ENCODE results near the gene RBP4.

The RBP4 gene

GRCh38 chr10:93554316-93554663 lies 46.7 kb downstream of the RBP4 start:
- CTCF ChIA-PET, result interaction anchor here (0.6 to 1.3 kb wide), 10 partner anchors 10 to 262 kb away, joined by 3 to 15 read pairs (median 5); no protein-coding TSS in a partner anchor
- TF ChIP-seq NFRKB (IDR thresholded peaks at IDR 0.05) (no peak), CTBP1 (IDR thresholded peaks at IDR 0.05; ENCODE audit: borderline replicate concordance) (no peak), TARDBP (IDR thresholded peaks at IDR 0.05) (no peak), ELF4 (IDR thresholded peaks at IDR 0.05) (no peak), HDGF (IDR thresholded peaks at IDR 0.05; ENCODE audit: borderline replicate concordance) (no peak), LEF1 (IDR thresholded peaks at IDR 0.05; ENCODE audit: borderline replicate concordance) (no peak), SP1 (IDR thresholded peaks at IDR 0.05) (no peak), BHLHE40 (IDR thresholded peaks at IDR 0.05; ENCODE audit: borderline replicate concordance) (no peak), FOXK2 (IDR thresholded peaks at IDR 0.05) (no peak), PKNOX1 (IDR thresholded peaks at IDR 0.05) (no peak), FOXA1 (IDR thresholded peaks at IDR 0.05) (no peak), FOXM1 (IDR thresholded peaks at IDR 0.05; ENCODE audit: borderline replicate concordance) (no peak), L3MBTL2 (conservative IDR thresholded peaks at IDR 0.05) (no peak), SUZ12 (IDR thresholded peaks at IDR 0.05) (no peak), ARNT (IDR thresholded peaks at IDR 0.05) (no peak), ZNF384 (IDR thresholded peaks at IDR 0.05) (no peak)
- DNase-seq (ENCODE audit: extremely low spot score), result no peak
- POLR2A ChIA-PET, result interaction anchor here (1.1 kb wide), 1 partner anchor 125 kb away, joined by 8 read pairs; no protein-coding TSS in a partner anchor

GRCh38 chr10:93553482-93554315 lies 47.3 kb downstream of the RBP4 start:
- POLR2A ChIA-PET, result interaction anchor here (1.1 kb wide), 1 partner anchor 126 kb away, joined by 8 read pairs; no protein-coding TSS in a partner anchor
- DNase-seq (ENCODE audit: extremely low spot score), result no peak
- TF ChIP-seq PKNOX1 (IDR thresholded peaks at IDR 0.05) (0 out of 2 replicates have a peak, but pooled peaks have one; percentile 21), FOXM1 (IDR thresholded peaks at IDR 0.05; ENCODE audit: borderline replicate concordance) (no peak)
- CTCF ChIA-PET, result interaction anchor here (0.6 to 1.3 kb wide), 4 partner anchors 10 to 127 kb away, joined by 3 to 15 read pairs (median 6); no protein-coding TSS in a partner anchor

- CTCF ChIA-PET, result no interaction called here
These were observed 48.3 kb downstream of the RBP4 start for GRCh38 chr10:93552780-93553179.

GRCh38 chr10:93550606-93551005 lies 50.4 kb downstream of the RBP4 start:
- TF ChIP-seq ARNT (IDR thresholded peaks at IDR 0.05) (no peak), SUZ12 (IDR thresholded peaks at IDR 0.05) (no peak), FOXA1 (IDR thresholded peaks at IDR 0.05) (no peak), ZNF384 (IDR thresholded peaks at IDR 0.05) (no peak), FOXM1 (IDR thresholded peaks at IDR 0.05; ENCODE audit: borderline replicate concordance) (no peak), FOXK2 (IDR thresholded peaks at IDR 0.05) (no peak), TARDBP (IDR thresholded peaks at IDR 0.05) (no peak), LEF1 (IDR thresholded peaks at IDR 0.05; ENCODE audit: borderline replicate concordance) (no peak), PKNOX1 (IDR thresholded peaks at IDR 0.05) (no peak), HDGF (IDR thresholded peaks at IDR 0.05; ENCODE audit: borderline replicate concordance) (no peak), NFRKB (IDR thresholded peaks at IDR 0.05) (no peak), SP1 (IDR thresholded peaks at IDR 0.05) (no peak), ELF4 (IDR thresholded peaks at IDR 0.05) (no peak), BHLHE40 (IDR thresholded peaks at IDR 0.05; ENCODE audit: borderline replicate concordance) (no peak), CTBP1 (IDR thresholded peaks at IDR 0.05; ENCODE audit: borderline replicate concordance) (no peak), L3MBTL2 (conservative IDR thresholded peaks at IDR 0.05) (no peak)
- ChIA-PET CTCF (interaction anchor here (0.7 kb wide), 1 partner anchor 285 kb away, joined by 5 read pairs; no protein-coding TSS in a partner anchor), POLR2A (interaction anchor here (1.2 kb wide), 1 partner anchor 152 kb away, joined by 4 read pairs; the partner anchor contains the start of gene FRA10AC1)
- DNase-seq (ENCODE audit: extremely low spot score), result no peak

More at GRCh38 chr10:93552780-93553179, 48.3 kb downstream of the RBP4 start:
- DNase-seq (ENCODE audit: extremely low spot score), result no peak
- TF ChIP-seq ELF4 (IDR thresholded peaks at IDR 0.05), result no peak
- no peak for TF ChIP-seq FOXK2 (IDR thresholded peaks at IDR 0.05)
- no peak for TF ChIP-seq NFRKB (IDR thresholded peaks at IDR 0.05)
- TF ChIP-seq BHLHE40 (IDR thresholded peaks at IDR 0.05; ENCODE audit: borderline replicate concordance), result no peak
- TF ChIP-seq SUZ12 (IDR thresholded peaks at IDR 0.05), result no peak
- TF ChIP-seq PKNOX1 (IDR thresholded peaks at IDR 0.05), result no peak
- no peak for TF ChIP-seq LEF1 (IDR thresholded peaks at IDR 0.05; ENCODE audit: borderline replicate concordance)
- TF ChIP-seq FOXA1 (IDR thresholded peaks at IDR 0.05), result no peak
- TF ChIP-seq TARDBP (IDR thresholded peaks at IDR 0.05), result no peak
- TF ChIP-seq SP1 (IDR thresholded peaks at IDR 0.05), result no peak
- no peak for TF ChIP-seq CTBP1 (IDR thresholded peaks at IDR 0.05; ENCODE audit: borderline replicate concordance)
- TF ChIP-seq ARNT (IDR thresholded peaks at IDR 0.05), result no peak
- no peak for TF ChIP-seq FOXM1 (IDR thresholded peaks at IDR 0.05; ENCODE audit: borderline replicate concordance)
- no peak for TF ChIP-seq ZNF384 (IDR thresholded peaks at IDR 0.05)
- no peak for TF ChIP-seq HDGF (IDR thresholded peaks at IDR 0.05; ENCODE audit: borderline replicate concordance)
- POLR2A ChIA-PET, result no interaction called here

- TF ChIP-seq ARNT (IDR thresholded peaks at IDR 0.05) (no peak), FOXK2 (IDR thresholded peaks at IDR 0.05) (no peak), LEF1 (IDR thresholded peaks at IDR 0.05; ENCODE audit: borderline replicate concordance) (no peak), CTBP1 (IDR thresholded peaks at IDR 0.05; ENCODE audit: borderline replicate concordance) (no peak), SUZ12 (IDR thresholded peaks at IDR 0.05) (no peak), NFRKB (IDR thresholded peaks at IDR 0.05) (no peak), PKNOX1 (IDR thresholded peaks at IDR 0.05) (no peak), SP1 (IDR thresholded peaks at IDR 0.05) (no peak), HDGF (IDR thresholded peaks at IDR 0.05; ENCODE audit: borderline replicate concordance) (no peak), FOXA1 (IDR thresholded peaks at IDR 0.05) (no peak), ELF4 (IDR thresholded peaks at IDR 0.05) (no peak), ZNF384 (IDR thresholded peaks at IDR 0.05) (no peak), TARDBP (IDR thresholded peaks at IDR 0.05) (no peak), L3MBTL2 (conservative IDR thresholded peaks at IDR 0.05) (no peak), FOXM1 (IDR thresholded peaks at IDR 0.05; ENCODE audit: borderline replicate concordance) (no peak), BHLHE40 (IDR thresholded peaks at IDR 0.05; ENCODE audit: borderline replicate concordance) (no peak)
- POLR2A ChIA-PET, result no interaction called here
- CTCF ChIA-PET, result no interaction called here
- DNase-seq (ENCODE audit: extremely low spot score), result no peak
These were observed 52.5 kb downstream of the RBP4 start for GRCh38 chr10:93548376-93549071.

All from HEK293T (cell line).